ENCODE data around the gene DDX39A.

Gene DDX39A

GRCh38 chr19:14411938-14412245, 7.2 kb downstream of the DDX39A start:
- no peak overlapping the region for H3K27ac ChIP-seq (ENCODE audit: low read depth, low read length)
- H2BK12ac ChIP-seq (ENCODE audit: low read length) = no peak overlapping the region
- no peak overlapping the region for H4K91ac ChIP-seq (ENCODE audit: low read depth, low read length)
- H3K4ac ChIP-seq (ENCODE audit: low read depth, low read length) = no peak overlapping the region
- H3K36me3 ChIP-seq (ENCODE audit: control insufficient read depth in 1 of 2, insufficient read depth in 2 of 2, low read length in 2 of 2) = peaks cover 69 to 73% of the 10 kb centered on the region in 2 experiments
- no peak overlapping the region for H2BK5ac ChIP-seq (ENCODE audit: low read depth, low read length, poor library complexity)
- no peak overlapping the region for H4K12ac ChIP-seq (ENCODE audit: low read depth, low read length)
- H3K9ac ChIP-seq (ENCODE audit: low read length) = no peak overlapping the region
- H2BK120ac ChIP-seq (ENCODE audit: insufficient read depth, low read length, poor library complexity) = no peak overlapping the region
- no peak overlapping the region for H3K14ac ChIP-seq (ENCODE audit: low read length)
- DNase-seq = no peak
- no peak overlapping the region for H4K8ac ChIP-seq (ENCODE audit: low read depth, low read length)
- no peak overlapping the region for H3K4me3 ChIP-seq (ENCODE audit: low read depth, low read length)
- no peak overlapping the region for H3K18ac ChIP-seq (ENCODE audit: low read length)
- H2AFZ ChIP-seq (ENCODE audit: insufficient read depth, low read length, poor library complexity) = no peak overlapping the region
- H3K4me1 ChIP-seq (ENCODE audit: control insufficient read depth in 1 of 2, insufficient read depth in 2 of 2, low read length in 2 of 2) = peaks cover 0 to 1% of the 10 kb centered on the region in 2 experiments
- peaks cover 17% of the 10 kb centered on the region for H3K79me2 ChIP-seq (ENCODE audit: control insufficient read depth, insufficient read depth, low read length, poor library complexity)
- no CpG with 5 or more reads among the region's 8 CpGs for WGBS (ENCODE audit: extremely low coverage, insufficient coverage, insufficient read length)
- no peaks in the 10 kb centered on the region for H3K27me3 ChIP-seq (ENCODE audit: insufficient read depth, low read length)
- H3K23ac ChIP-seq (ENCODE audit: low read length) = no peak overlapping the region
- no peaks in the 10 kb centered on the region for H3K79me1 ChIP-seq (ENCODE audit: low read length)
- H3K9me3 ChIP-seq (ENCODE audit: insufficient read depth, low read depth, low read length) = peaks cover 2% of the 10 kb centered on the region
- H3K4me2 ChIP-seq (ENCODE audit: low read length) = no peak overlapping the region
- H2AK5ac ChIP-seq (ENCODE audit: low read length) = no peak overlapping the region

- no CpG with 5 or more reads among the region's 19 CpGs for WGBS (ENCODE audit: extremely low coverage, insufficient coverage, insufficient read length)
- peaks cover 2% of the 10 kb centered on the region for H3K9me3 ChIP-seq (ENCODE audit: insufficient read depth, low read depth, low read length)
- peaks cover 74 to 75% of the 10 kb centered on the region in 2 experiments for H3K36me3 ChIP-seq (ENCODE audit: control insufficient read depth in 1 of 2, insufficient read depth in 2 of 2, low read length in 2 of 2)
- no peak overlapping the region for H2BK5ac ChIP-seq (ENCODE audit: low read depth, low read length, poor library complexity)
- H2AK5ac ChIP-seq (ENCODE audit: low read length) = no peak overlapping the region
- no peak overlapping the region for H2AFZ ChIP-seq (ENCODE audit: insufficient read depth, low read length, poor library complexity)
- no peak overlapping the region for H3K9ac ChIP-seq (ENCODE audit: low read length)
- no peak overlapping the region for H4K8ac ChIP-seq (ENCODE audit: low read depth, low read length)
- no peak for DNase-seq
- H3K23ac ChIP-seq (ENCODE audit: low read length) = no peak overlapping the region
- no peaks in the 10 kb centered on the region for H3K79me1 ChIP-seq (ENCODE audit: low read length)
- H3K18ac ChIP-seq (ENCODE audit: low read length) = no peak overlapping the region
- H3K4ac ChIP-seq (ENCODE audit: low read depth, low read length) = no peak overlapping the region
- H4K91ac ChIP-seq (ENCODE audit: low read depth, low read length) = no peak overlapping the region
- no peak overlapping the region for H2BK120ac ChIP-seq (ENCODE audit: insufficient read depth, low read length, poor library complexity)
- H3K4me3 ChIP-seq (ENCODE audit: low read depth, low read length) = no peak overlapping the region
- no peaks in the 10 kb centered on the region for H3K27me3 ChIP-seq (ENCODE audit: insufficient read depth, low read length)
- H2BK12ac ChIP-seq (ENCODE audit: low read length) = no peak overlapping the region
- H3K4me2 ChIP-seq (ENCODE audit: low read length) = no peak overlapping the region
- peaks cover 16% of the 10 kb centered on the region for H3K79me2 ChIP-seq (ENCODE audit: control insufficient read depth, insufficient read depth, low read length, poor library complexity)
- no peak overlapping the region for H3K27ac ChIP-seq (ENCODE audit: low read depth, low read length)
- no peaks in the 10 kb centered on the region for H3K4me1 ChIP-seq (ENCODE audit: control insufficient read depth in 1 of 2, insufficient read depth in 2 of 2, low read length in 2 of 2)
- H3K14ac ChIP-seq (ENCODE audit: low read length) = no peak overlapping the region
- H4K12ac ChIP-seq (ENCODE audit: low read depth, low read length) = no peak overlapping the region
These were observed 7.8 kb downstream of the DDX39A start for GRCh38 chr19:14411161-14411937.

DNA sequence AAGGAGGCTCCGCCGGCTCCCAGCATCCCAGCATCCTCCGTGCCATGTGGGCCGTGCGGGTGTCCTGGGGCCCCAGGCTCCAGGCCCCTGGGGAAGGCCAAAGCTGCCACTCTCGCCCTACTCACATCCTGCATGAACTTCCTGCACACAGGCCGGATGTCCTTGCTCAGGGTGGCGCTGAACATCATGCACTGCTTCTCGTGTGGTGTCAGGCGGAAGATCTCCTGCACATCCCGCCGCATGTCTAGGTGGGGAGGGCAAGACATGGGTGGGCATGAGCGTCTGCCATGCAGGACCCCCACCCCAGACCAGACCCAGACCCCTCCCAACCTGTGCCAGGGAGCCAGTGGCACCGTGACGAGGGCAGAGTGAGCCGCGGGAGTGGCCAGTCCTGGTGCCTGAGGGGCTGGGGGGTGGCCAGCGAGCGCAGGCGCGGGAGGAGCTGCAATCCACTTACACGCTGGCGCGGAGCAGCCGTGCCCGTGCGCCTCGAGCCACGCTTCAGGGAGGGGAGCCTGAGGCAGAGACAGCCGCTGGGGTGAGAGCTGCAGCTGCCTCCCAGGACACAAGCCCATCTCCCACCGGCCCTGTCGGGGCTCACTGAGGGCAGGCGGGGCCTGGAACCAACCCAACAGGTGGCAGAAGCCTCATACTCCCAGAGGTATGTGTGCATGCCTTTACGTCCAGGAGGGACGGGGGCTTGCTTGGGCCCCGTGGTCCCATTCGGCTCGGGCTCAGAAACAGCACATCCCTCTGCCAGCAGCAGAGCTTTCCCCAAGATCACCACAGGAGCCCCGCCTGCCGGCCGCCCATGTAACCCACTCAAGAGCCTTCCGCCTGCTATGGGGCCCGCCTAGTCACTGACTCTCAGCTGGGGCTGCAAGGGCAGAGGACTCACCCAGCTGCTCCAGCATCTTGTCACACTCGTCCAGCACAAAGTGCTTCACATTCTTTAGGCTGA, 8.8 kb downstream of the DDX39A start:
- no peak overlapping the region for H4K12ac ChIP-seq (ENCODE audit: low read depth, low read length)
- H3K23ac ChIP-seq (ENCODE audit: low read length) = no peak overlapping the region
- no peak overlapping the region for H2BK5ac ChIP-seq (ENCODE audit: low read depth, low read length, poor library complexity)
- no peak overlapping the region for H3K27ac ChIP-seq (ENCODE audit: low read depth, low read length)
- no peak overlapping the region for H4K91ac ChIP-seq (ENCODE audit: low read depth, low read length)
- peaks cover 72 to 74% of the 10 kb centered on the region in 2 experiments for H3K36me3 ChIP-seq (ENCODE audit: control insufficient read depth in 1 of 2, insufficient read depth in 2 of 2, low read length in 2 of 2)
- H2AK5ac ChIP-seq (ENCODE audit: low read length) = no peak overlapping the region
- no peak overlapping the region for H3K18ac ChIP-seq (ENCODE audit: low read length)
- H2BK120ac ChIP-seq (ENCODE audit: insufficient read depth, low read length, poor library complexity) = no peak overlapping the region
- peak in 1 of 2 donors; percentile 49 for DNase-seq
- no peak overlapping the region for H2BK12ac ChIP-seq (ENCODE audit: low read length)
- H3K4me1 ChIP-seq (ENCODE audit: control insufficient read depth in 1 of 2, insufficient read depth in 2 of 2, low read length in 2 of 2) = peaks cover 0 to 3% of the 10 kb centered on the region in 2 experiments
- H4K8ac ChIP-seq (ENCODE audit: low read depth, low read length) = no peak overlapping the region
- no peaks in the 10 kb centered on the region for H3K27me3 ChIP-seq (ENCODE audit: insufficient read depth, low read length)
- peaks cover 2% of the 10 kb centered on the region for H3K9me3 ChIP-seq (ENCODE audit: insufficient read depth, low read depth, low read length)
- no peak overlapping the region for H3K4me2 ChIP-seq (ENCODE audit: low read length)
- no peaks in the 10 kb centered on the region for H3K79me1 ChIP-seq (ENCODE audit: low read length)
- no CpG with 5 or more reads among the region's 44 CpGs for WGBS (ENCODE audit: extremely low coverage, insufficient coverage, insufficient read length)
- H3K79me2 ChIP-seq (ENCODE audit: control insufficient read depth, insufficient read depth, low read length, poor library complexity) = peaks cover 7% of the 10 kb centered on the region
- H3K9ac ChIP-seq (ENCODE audit: low read length) = no peak overlapping the region
- no peak overlapping the region for H3K14ac ChIP-seq (ENCODE audit: low read length)
- H2AFZ ChIP-seq (ENCODE audit: insufficient read depth, low read length, poor library complexity) = no peak overlapping the region
- no peak overlapping the region for H3K4ac ChIP-seq (ENCODE audit: low read depth, low read length)
- no peak overlapping the region for H3K4me3 ChIP-seq (ENCODE audit: low read depth, low read length)

- Histone ChIP-seq H3K79me2 (ENCODE audit: control insufficient read depth, insufficient read depth, low read length, poor library complexity) (peaks cover 4% of the 10 kb centered on the region), H3K27me3 (ENCODE audit: insufficient read depth, low read length) (no peaks in the 10 kb centered on the region), H4K91ac (ENCODE audit: low read depth, low read length) (no peak overlapping the region), H2AFZ (ENCODE audit: insufficient read depth, low read length, poor library complexity) (no peak overlapping the region), H2BK12ac (ENCODE audit: low read length) (no peak overlapping the region), H3K23ac (ENCODE audit: low read length) (no peak overlapping the region), H3K14ac (ENCODE audit: low read length) (no peak overlapping the region), H3K27ac (ENCODE audit: low read depth, low read length) (no peak overlapping the region), H3K4me3 (ENCODE audit: low read depth, low read length) (no peak overlapping the region), H2BK120ac (ENCODE audit: insufficient read depth, low read length, poor library complexity) (no peak overlapping the region), H2BK5ac (ENCODE audit: low read depth, low read length, poor library complexity) (no peak overlapping the region), H3K79me1 (ENCODE audit: low read length) (no peaks in the 10 kb centered on the region), H3K4ac (ENCODE audit: low read depth, low read length) (no peak overlapping the region), H3K18ac (ENCODE audit: low read length) (no peak overlapping the region), H4K8ac (ENCODE audit: low read depth, low read length) (no peak overlapping the region), H3K4me1 (ENCODE audit: control insufficient read depth in 1 of 2, insufficient read depth in 2 of 2, low read length in 2 of 2) (peaks cover 0 to 3% of the 10 kb centered on the region in 2 experiments), H4K12ac (ENCODE audit: low read depth, low read length) (no peak overlapping the region), H3K9ac (ENCODE audit: low read length) (no peak overlapping the region), H3K4me2 (ENCODE audit: low read length) (no peak overlapping the region), H2AK5ac (ENCODE audit: low read length) (no peak overlapping the region), H3K36me3 (ENCODE audit: control insufficient read depth in 1 of 2, insufficient read depth in 2 of 2, low read length in 2 of 2) (peaks cover 72 to 74% of the 10 kb centered on the region in 2 experiments), H3K9me3 (ENCODE audit: insufficient read depth, low read depth, low read length) (peaks cover 2% of the 10 kb centered on the region)
- no CpG with 5 or more reads among the region's 38 CpGs for WGBS (ENCODE audit: extremely low coverage, insufficient coverage, insufficient read length)
- peak; percentile 67 to 81 for DNase-seq
These were observed 9.8 kb downstream of the DDX39A start for GRCh38 chr19:14409146-14410023.

Data from trophoblast cell (in vitro differentiated cells and primary cell).